ENCODE results near the gene SNRNP48. TPM values are rescaled to one million over a fixed set of nuclear protein-coding genes. Genes with fewer than 3 reads are reported as not detected.

SNRNP48 gene
- polyA plus RNA-seq, 1 donor (not counting 4 experiments of a cell fraction or from before 2014, with no cell fraction given) = 12.2 TPM

- peak overlapping the region; percentile 65 to 93 (median 78) for H3K4me3 ChIP-seq (ENCODE audit: control insufficient read depth in 2 of 3, extremely low read depth in 1 of 3, insufficient read depth in 2 of 3, low read depth in 1 of 3, low read length in 3 of 3)
Observed at GRCh38 chr6:7590918-7591302, 912 bp downstream of the SNRNP48 start.

GRCh38 chr6:7591770-7592169 is 1.8 kb downstream of the SNRNP48 start:
- Histone ChIP-seq H3K9me3 (ENCODE audit: control insufficient read depth, low read depth, low read length) (no peaks in the 10 kb centered on the region), H4K20me1 (ENCODE audit: control insufficient read depth, extremely low read depth, insufficient read depth, low read length) (no peaks in the 10 kb centered on the region), H3K27me3 (ENCODE audit: control insufficient read depth, extremely low read depth, insufficient read depth, low read length) (no peaks in the 10 kb centered on the region), H3K36me3 (ENCODE audit: control insufficient read depth in 2 of 2, extremely low read depth in 1 of 2, insufficient read depth in 2 of 2, low read length in 2 of 2) (peaks cover 0 to 9% of the 10 kb centered on the region in 2 experiments), H2AFZ (ENCODE audit: control insufficient read depth, low read length) (no peak overlapping the region), H3K27ac (ENCODE audit: control insufficient read depth, insufficient read depth, low read length) (no peak overlapping the region), H3K4me3 (ENCODE audit: control insufficient read depth in 2 of 3, extremely low read depth in 1 of 3, insufficient read depth in 2 of 3, low read depth in 1 of 3, low read length in 3 of 3) (no peak overlapping the region), H3K9me1 (ENCODE audit: control insufficient read depth, extremely low read depth, insufficient read depth, low read length) (no peaks in the 10 kb centered on the region), H3K79me2 (ENCODE audit: control insufficient read depth, insufficient read depth, low read length) (peaks cover 32% of the 10 kb centered on the region), H3K4me1 (ENCODE audit: control insufficient read depth, extremely low read depth, insufficient read depth, low read length) (peaks cover 17% of the 10 kb centered on the region), H3K9ac (ENCODE audit: control insufficient read depth, extremely low read depth, insufficient read depth, low read length) (no peak overlapping the region), H3K4me2 (ENCODE audit: control insufficient read depth, extremely low read depth, insufficient read depth, low read depth, low read length) (peak overlapping the region; percentile 78)
- FAIRE-seq (no peak), DNase-seq (ENCODE audit: low read depth, low spot score) (no peak)
- TF ChIP-seq CTCF (optimal IDR thresholded peaks at IDR 0.05 in 1 of 3, IDR thresholded peaks at IDR 0.05 in 1 of 3, conservative IDR thresholded peaks at IDR 0.05 in 1 of 3; ENCODE audit: extremely low read depth in 1 of 3, insufficient read depth in 2 of 3, low read length in 3 of 3) = no peak
- no peak for TF ChIP-seq EZH2 (IDR thresholded peaks at IDR 0.05; ENCODE audit: low read length)
- dilution Hi-C loops (cut with MboI; ENCODE audit: extremely low pct_ligation_motif_present, low sequenced_read_pairs) = loop anchor here (25.0 kb wide), 1 partner anchor 179 kb away; no protein-coding TSS in a partner anchor

More at GRCh38 chr6:7590918-7591302, 912 bp downstream of the SNRNP48 start:
- Histone ChIP-seq H2AFZ (ENCODE audit: control insufficient read depth, low read length) (no peak overlapping the region), H3K9me3 (ENCODE audit: control insufficient read depth, low read depth, low read length) (no peaks in the 10 kb centered on the region), H4K20me1 (ENCODE audit: control insufficient read depth, extremely low read depth, insufficient read depth, low read length) (no peaks in the 10 kb centered on the region), H3K4me2 (ENCODE audit: control insufficient read depth, extremely low read depth, insufficient read depth, low read depth, low read length) (peak overlapping the region; percentile 78), H3K4me1 (ENCODE audit: control insufficient read depth, extremely low read depth, insufficient read depth, low read length) (peaks cover 20% of the 10 kb centered on the region), H3K9ac (ENCODE audit: control insufficient read depth, extremely low read depth, insufficient read depth, low read length) (peak overlapping the region; percentile 79), H3K36me3 (ENCODE audit: control insufficient read depth in 2 of 2, extremely low read depth in 1 of 2, insufficient read depth in 2 of 2, low read length in 2 of 2) (peaks cover 0 to 6% of the 10 kb centered on the region in 2 experiments), H3K9me1 (ENCODE audit: control insufficient read depth, extremely low read depth, insufficient read depth, low read length) (no peaks in the 10 kb centered on the region), H3K27me3 (ENCODE audit: control insufficient read depth, extremely low read depth, insufficient read depth, low read length) (no peaks in the 10 kb centered on the region), H3K79me2 (ENCODE audit: control insufficient read depth, insufficient read depth, low read length) (peaks cover 32% of the 10 kb centered on the region), H3K27ac (ENCODE audit: control insufficient read depth, insufficient read depth, low read length) (no peak overlapping the region)
- TF ChIP-seq CTCF (optimal IDR thresholded peaks at IDR 0.05 in 1 of 3, IDR thresholded peaks at IDR 0.05 in 1 of 3, conservative IDR thresholded peaks at IDR 0.05 in 1 of 3; ENCODE audit: extremely low read depth in 1 of 3, insufficient read depth in 2 of 3, low read length in 3 of 3) = no peak
- no peak for TF ChIP-seq EZH2 (IDR thresholded peaks at IDR 0.05; ENCODE audit: low read length)
- FAIRE-seq (no peak), DNase-seq (ENCODE audit: low read depth, low spot score) (no peak)
- dilution Hi-C loops (cut with MboI; ENCODE audit: extremely low pct_ligation_motif_present, low sequenced_read_pairs) = loop anchor here (25.0 kb wide), 1 partner anchor 179 kb away; no protein-coding TSS in a partner anchor
